ENCODE measurements around the gene KRT17. TPM values are rescaled to one million over a fixed set of nuclear protein-coding genes. Genes with fewer than 3 reads are reported as not detected.

KRT17 gene
- total and polyA plus RNA-seq, 2 of the 4 experiments (the other 2 are of a cell fraction), result 2.5 to 4.6 TPM

GRCh38 chr17:41619036-41619926 lies 5.1 kb downstream of the KRT17 start:
- H2BK120ac ChIP-seq (ENCODE audit: low read depth, low read length), result no peak overlapping the region
- TF ChIP-seq POLR2A (IDR thresholded peaks at IDR 0.05; ENCODE audit: low read depth, low read length) (no peak), RFX5 (IDR thresholded peaks at IDR 0.05; ENCODE audit: low read depth, low read length) (no peak), FOS (IDR thresholded peaks at IDR 0.05; ENCODE audit: low read depth, low read length) (no peak), RCOR1 (IDR thresholded peaks at IDR 0.05; ENCODE audit: insufficient replicate concordance, low read length) (no peak), MAFK (IDR thresholded peaks at IDR 0.05; ENCODE audit: low read depth, low read length) (no peak), MAZ (IDR thresholded peaks at IDR 0.05; ENCODE audit: borderline replicate concordance, low read depth, low read length) (no peak), USF2 (IDR thresholded peaks at IDR 0.05; ENCODE audit: low read depth, low read length) (no peak), BHLHE40 (IDR thresholded peaks at IDR 0.05; ENCODE audit: low read depth, low read length) (no peak), MXI1 (IDR thresholded peaks at IDR 0.05; ENCODE audit: borderline replicate concordance, low read depth, low read length) (no peak), NFE2L2 (IDR thresholded peaks at IDR 0.05; ENCODE audit: low read depth, low read length) (no peak), CHD1 (IDR thresholded peaks at IDR 0.05; ENCODE audit: low read depth, low read length) (no peak), CTCF (conservative IDR thresholded peaks at IDR 0.05; ENCODE audit: low read depth, low read length) (no peak), ELK1 (IDR thresholded peaks at IDR 0.05; ENCODE audit: borderline replicate concordance, low read depth, low read length) (no peak), SMC3 (IDR thresholded peaks at IDR 0.05; ENCODE audit: low read depth, low read length) (no peak), RAD21 (IDR thresholded peaks at IDR 0.05; ENCODE audit: low read length) (no peak)

More at GRCh38 chr17:41619036-41619926, 5.1 kb downstream of the KRT17 start:
- H2BK15ac ChIP-seq (ENCODE audit: low read depth, low read length), result no peak overlapping the region
- no peak overlapping the region for H2AFZ ChIP-seq (replicated peaks; ENCODE audit: low read length, poor library complexity)
- H3K18ac ChIP-seq (ENCODE audit: low read depth, low read length), result no peak overlapping the region
- H2BK5ac ChIP-seq (ENCODE audit: low read depth, low read length, poor library complexity, severe bottlenecking), result no peak overlapping the region
- DNase-seq (no peak), ATAC-seq (ENCODE audit: low read depth) (no peak)
- WGBS, 2 experiments (ENCODE audit: extremely low coverage in 2 of 2, insufficient read length in 1 of 2), result 84% methylated on average over 6 of the region's 20 CpGs; no CpG with 5 or more reads in 1 of the 2 experiments
- H4K5ac ChIP-seq (ENCODE audit: low read depth, low read length), result no peak overlapping the region
- POLR2A ChIA-PET (ENCODE audit: unreplicated experiment), result no interaction called here
- no peaks in the 10 kb centered on the region for H3K36me3 ChIP-seq (ENCODE audit: control insufficient read depth, insufficient read depth, low read length)
- dilution Hi-C loops (cut with HindIII; ENCODE audit: low sequenced_read_pairs, unreplicated experiment) (no loop called here), intact Hi-C loops (cut with micrococcal nuclease) (no loop called here), in situ Hi-C loops (cut with MboI; ENCODE audit: low sequenced_read_pairs) (no loop called here)
- no peaks in the 10 kb centered on the region for H3K9me1 ChIP-seq (ENCODE audit: insufficient read depth, low read length)
- no peak overlapping the region for H3K14ac ChIP-seq (replicated peaks; ENCODE audit: low read depth, low read length)
- no peak overlapping the region for H3K4me3 ChIP-seq (ENCODE audit: insufficient read depth, low read depth, low read length)
- no peaks in the 10 kb centered on the region for H3K79me1 ChIP-seq (ENCODE audit: low read depth in 1 of 2, low read length in 2 of 2)
- BruUV-seq (replicated peaks), result no TSS peak
- no peak overlapping the region for H3K27ac ChIP-seq (ENCODE audit: insufficient read depth, low read length)
- H4K91ac ChIP-seq (ENCODE audit: insufficient read depth, low read depth, low read length), result no peak overlapping the region
- no peak overlapping the region for H2BK20ac ChIP-seq (ENCODE audit: low read depth, low read length)
- peaks cover 36% of the 10 kb centered on the region for H3K27me3 ChIP-seq (ENCODE audit: control insufficient read depth, insufficient read depth, low read length)
- no peaks in the 10 kb centered on the region for H3K9me3 ChIP-seq (ENCODE audit: control insufficient read depth, insufficient read depth, low read length)
- H2AK5ac ChIP-seq (ENCODE audit: low read depth, low read length), result no peak overlapping the region
- H3K9ac ChIP-seq (ENCODE audit: low read depth, low read length), result no peak overlapping the region
- H3K56ac ChIP-seq (ENCODE audit: extremely low read depth, insufficient read depth, low read length), result no peak overlapping the region
- no peak overlapping the region for H2AK9ac ChIP-seq (replicated peaks; ENCODE audit: low read depth, low read length, poor library complexity)
- no peaks in the 10 kb centered on the region for H4K20me1 ChIP-seq (ENCODE audit: insufficient read depth, low read length)
- H3K23ac ChIP-seq (ENCODE audit: low read depth, low read length), result no peak overlapping the region
- no peak overlapping the region for H3K4ac ChIP-seq (ENCODE audit: low read depth, low read length)
- no peaks in the 10 kb centered on the region for H3K4me1 ChIP-seq (ENCODE audit: control insufficient read depth, insufficient read depth, low read length)
- no peak overlapping the region for H3K4me2 ChIP-seq (ENCODE audit: low read depth, low read length)
- no peak overlapping the region for H4K8ac ChIP-seq (ENCODE audit: low read depth in 2 of 2, low read length in 2 of 2)
- CTCF ChIA-PET, result no interaction called here

Data from IMR-90 (cell line).